ENCODE results near the gene F11R.
"Not testable (repeated sequence)": the region's sequence is repeated elsewhere in the genome, so short reads cannot be mapped to it uniquely, and the experiment has no call there.

Gene F11R

GRCh38 chr1:161017756-161018630, 3.0 kb downstream of the F11R start:
- TF ChIP-seq GABPA (IDR thresholded peaks at IDR 0.05; ENCODE audit: low read depth) (no peak), SPI1 (IDR thresholded peaks at IDR 0.05; ENCODE audit: borderline replicate concordance, low read depth) (peak; percentile 71; the same call in 1 of the 2 replicates)
- no peak overlapping the region for H3K4me3 ChIP-seq (replicated peaks; ENCODE audit: insufficient read depth, low read length)
- H3K27me3 ChIP-seq (ENCODE audit: insufficient read depth, poor library complexity, severe bottlenecking): no peaks in the 10 kb centered on the region
- peak overlapping the region; percentile 49 for H3K27ac ChIP-seq (replicated peaks)
- peak in 1 of 2 experiments; percentile 62 for DNase-seq (ENCODE audit: low read depth in 1 of 2, low spot score in 1 of 2)

- not testable (repeated sequence) for H3K27ac ChIP-seq (replicated peaks); H3K27me3 ChIP-seq (ENCODE audit: insufficient read depth, poor library complexity, severe bottlenecking); H3K4me3 ChIP-seq (replicated peaks; ENCODE audit: insufficient read depth, low read length); DNase-seq (ENCODE audit: low read depth in 1 of 2, low spot score in 1 of 2)
Observed at GRCh38 chr1:161017181-161017580, 3.8 kb downstream of the F11R start.

- DNase-seq (ENCODE audit: low read depth in 1 of 2, low spot score in 1 of 2); H3K27me3 ChIP-seq (ENCODE audit: insufficient read depth, poor library complexity, severe bottlenecking); H3K4me3 ChIP-seq (replicated peaks; ENCODE audit: insufficient read depth, low read length); H3K27ac ChIP-seq (replicated peaks): not testable (repeated sequence)
Observed at GRCh38 chr1:161016683-161017082, 4.3 kb downstream of the F11R start.

- peak; percentile 90 to 99 for DNase-seq (ENCODE audit: low read depth in 1 of 2, low spot score in 1 of 2)
- H3K27ac ChIP-seq (replicated peaks): peak overlapping the region; percentile 79
- H3K27me3 ChIP-seq (ENCODE audit: insufficient read depth, poor library complexity, severe bottlenecking): no peaks in the 10 kb centered on the region
- TF ChIP-seq GABPA (IDR thresholded peaks at IDR 0.05; ENCODE audit: low read depth) (peak; percentile 85), SPI1 (IDR thresholded peaks at IDR 0.05; ENCODE audit: borderline replicate concordance, low read depth) (peak; percentile 85), POLR2AphosphoS5 (IDR thresholded peaks at IDR 0.05; ENCODE audit: low read depth) (peak; percentile 98), REST (IDR thresholded peaks at IDR 0.05; ENCODE audit: insufficient replicate concordance, low read depth) (no peak)
- peak overlapping the region; percentile 23 for H3K4me3 ChIP-seq (replicated peaks; ENCODE audit: insufficient read depth, low read length)
Observed at GRCh38 chr1:161013488-161014230, 7.3 kb downstream of the F11R start.

- H3K4me3 ChIP-seq (replicated peaks; ENCODE audit: insufficient read depth, low read length): peak overlapping the region; percentile 23
- no peaks in the 10 kb centered on the region for H3K27me3 ChIP-seq (ENCODE audit: insufficient read depth, poor library complexity, severe bottlenecking)
- peak overlapping the region; percentile 79 for H3K27ac ChIP-seq (replicated peaks)
- DNase-seq (ENCODE audit: low read depth in 1 of 2, low spot score in 1 of 2): no peak
- TF ChIP-seq CTCF (IDR thresholded peaks at IDR 0.05; ENCODE audit: insufficient read depth, low read length): no peak
- no peak for TF ChIP-seq REST (IDR thresholded peaks at IDR 0.05; ENCODE audit: insufficient replicate concordance, low read depth)
- no peak for TF ChIP-seq GABPA (IDR thresholded peaks at IDR 0.05; ENCODE audit: low read depth)
- no peak; the same call in 1 of the 2 replicates for TF ChIP-seq SPI1 (IDR thresholded peaks at IDR 0.05; ENCODE audit: borderline replicate concordance, low read depth)
- no peak for TF ChIP-seq POLR2AphosphoS5 (IDR thresholded peaks at IDR 0.05; ENCODE audit: low read depth)
Observed at GRCh38 chr1:161013131-161013487, 7.8 kb downstream of the F11R start.
